DND-41 (cell line): ENCODE measurements around the gene ARHGDIA.

ENCODE experiments used
- ATAC-seq: fragments of 200-7000 bp; cut with Tn5 transposase; 3 replicates; pipeline ENCODE4 v1.9.1; 2021; ENCODE audit warnings: low read depth; ENCODE audit not compliant: insufficient read depth
- DNase-seq: peaks from one replicate; pipeline ENCODE4 v3.0.0-alpha.2; 2020
- H2AFZ ChIP-seq: 2 replicates; pipeline ENCODE4 v1.6.0; 2012; ENCODE audit warnings: low read depth, low read length
- H3K27ac ChIP-seq: 2 replicates; pipeline ENCODE4 v1.5.1; 2012; ENCODE audit warnings: low read length, inconsistent platforms
- H3K27me3 ChIP-seq: fragments of 200-600 bp; sonication (generic); 2 replicates; pipeline ENCODE4 v1.6.0; 2012; ENCODE audit warnings: low read length, mild to moderate bottlenecking, inconsistent platforms; ENCODE audit not compliant: insufficient read depth, poor library complexity
- H3K36me3 ChIP-seq: 2 replicates; pipeline ENCODE4 v1.5.1; 2012; ENCODE audit warnings: low read length, inconsistent platforms; ENCODE audit not compliant: insufficient read depth
- H3K4me1 ChIP-seq: 2 replicates; pipeline ENCODE4 v1.5.1; 2012; ENCODE audit warnings: mild to moderate bottlenecking, low read length; ENCODE audit not compliant: insufficient read depth
- H3K4me2 ChIP-seq: 2 replicates; pipeline ENCODE4 v1.6.0; 2012; ENCODE audit warnings: mild to moderate bottlenecking, moderate library complexity, low read length, inconsistent platforms; ENCODE audit not compliant: insufficient read depth
- H3K4me3 ChIP-seq, 2 experiments: fragments of 200-600 bp in 1 of 2; shearing (Covaris generic) in 1 of 2; 2 replicates each; pipeline ENCODE4 v1.5.1; 2012 to 2016; ENCODE audit warnings: inconsistent platforms in 2 of 2, low read length in 2 of 2, mild to moderate bottlenecking in 2 of 2, low read depth in 1 of 2, moderate library complexity in 1 of 2
- H3K79me2 ChIP-seq: 2 replicates; pipeline ENCODE4 v1.6.0; 2012; ENCODE audit warnings: low read length, inconsistent platforms; ENCODE audit not compliant: insufficient read depth
- H3K9ac ChIP-seq: 2 replicates; pipeline ENCODE4 v1.6.0; 2012; ENCODE audit warnings: low read depth, mild to moderate bottlenecking, inconsistent platforms, low read length, moderate library complexity
- H3K9me3 ChIP-seq: 2 replicates; pipeline ENCODE4 v1.5.1; 2012; ENCODE audit warnings: low read length, moderate library complexity, mild to moderate bottlenecking, inconsistent platforms; ENCODE audit not compliant: insufficient read depth, severe bottlenecking
- H4K20me1 ChIP-seq: 2 replicates; pipeline ENCODE4 v1.6.0; 2012; ENCODE audit warnings: low read length; ENCODE audit not compliant: insufficient read depth
- EZH2 ChIP-seq: IDR thresholded peaks from 3 replicates; pipeline ENCODE4 v1.6.1; 2012; ENCODE audit warnings: borderline replicate concordance, low read depth, mild to moderate bottlenecking, moderate library complexity, low read length, inconsistent platforms; ENCODE audit not compliant: severe bottlenecking
- TF ChIP-seq, protein P1 (sequence below): IDR thresholded peaks from 2 replicates; pipeline ENCODE4 v1.5.1; 2012; ENCODE audit warnings: borderline replicate concordance, low read length, moderate library complexity, mild to moderate bottlenecking; ENCODE audit not compliant: poor library complexity, severe bottlenecking; ENCODE audit errors: extremely low read depth

ARHGDIA gene

GRCh38 chr17:81905424-81905875 is 34.3 kb upstream of the ARHGDIA start:
- H3K27ac ChIP-seq, result no peak overlapping the region
- peaks cover 15% of the 10 kb centered on the region for H3K4me1 ChIP-seq
- no peak overlapping the region for H2AFZ ChIP-seq
- H3K36me3 ChIP-seq, result peaks cover 73% of the 10 kb centered on the region
- no peak for DNase-seq
- no peak overlapping the region for H3K4me2 ChIP-seq
- ATAC-seq, result no peak
- H3K9ac ChIP-seq, result no peak overlapping the region
- H3K4me3 ChIP-seq, result no peak overlapping the region
- H3K27me3 ChIP-seq, result no peaks in the 10 kb centered on the region
- H4K20me1 ChIP-seq, result peaks cover 33% of the 10 kb centered on the region
- peaks cover 16% of the 10 kb centered on the region for H3K79me2 ChIP-seq
- H3K9me3 ChIP-seq, result no peaks in the 10 kb centered on the region
- TF ChIP-seq, protein P1, sequence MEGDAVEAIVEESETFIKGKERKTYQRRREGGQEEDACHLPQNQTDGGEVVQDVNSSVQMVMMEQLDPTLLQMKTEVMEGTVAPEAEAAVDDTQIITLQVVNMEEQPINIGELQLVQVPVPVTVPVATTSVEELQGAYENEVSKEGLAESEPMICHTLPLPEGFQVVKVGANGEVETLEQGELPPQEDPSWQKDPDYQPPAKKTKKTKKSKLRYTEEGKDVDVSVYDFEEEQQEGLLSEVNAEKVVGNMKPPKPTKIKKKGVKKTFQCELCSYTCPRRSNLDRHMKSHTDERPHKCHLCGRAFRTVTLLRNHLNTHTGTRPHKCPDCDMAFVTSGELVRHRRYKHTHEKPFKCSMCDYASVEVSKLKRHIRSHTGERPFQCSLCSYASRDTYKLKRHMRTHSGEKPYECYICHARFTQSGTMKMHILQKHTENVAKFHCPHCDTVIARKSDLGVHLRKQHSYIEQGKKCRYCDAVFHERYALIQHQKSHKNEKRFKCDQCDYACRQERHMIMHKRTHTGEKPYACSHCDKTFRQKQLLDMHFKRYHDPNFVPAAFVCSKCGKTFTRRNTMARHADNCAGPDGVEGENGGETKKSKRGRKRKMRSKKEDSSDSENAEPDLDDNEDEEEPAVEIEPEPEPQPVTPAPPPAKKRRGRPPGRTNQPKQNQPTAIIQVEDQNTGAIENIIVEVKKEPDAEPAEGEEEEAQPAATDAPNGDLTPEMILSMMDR, result no peak
- TF ChIP-seq EZH2, result no peak

GRCh38 chr17:81904600-81905423 is 33.7 kb upstream of the ARHGDIA start:
- Histone ChIP-seq H3K4me1 (peaks cover 9% of the 10 kb centered on the region), H3K27me3 (no peaks in the 10 kb centered on the region), H3K4me2 (no peak overlapping the region), H3K27ac (no peak overlapping the region), H3K4me3 (no peak overlapping the region), H3K9ac (no peak overlapping the region), H3K79me2 (peaks cover 9% of the 10 kb centered on the region), H3K9me3 (no peaks in the 10 kb centered on the region), H3K36me3 (peaks cover 80% of the 10 kb centered on the region), H4K20me1 (peaks cover 29% of the 10 kb centered on the region), H2AFZ (no peak overlapping the region)
- TF ChIP-seq EZH2, result no peak
- TF ChIP-seq, protein P1, result no peak
- ATAC-seq (no peak), DNase-seq (no peak)

DNA sequence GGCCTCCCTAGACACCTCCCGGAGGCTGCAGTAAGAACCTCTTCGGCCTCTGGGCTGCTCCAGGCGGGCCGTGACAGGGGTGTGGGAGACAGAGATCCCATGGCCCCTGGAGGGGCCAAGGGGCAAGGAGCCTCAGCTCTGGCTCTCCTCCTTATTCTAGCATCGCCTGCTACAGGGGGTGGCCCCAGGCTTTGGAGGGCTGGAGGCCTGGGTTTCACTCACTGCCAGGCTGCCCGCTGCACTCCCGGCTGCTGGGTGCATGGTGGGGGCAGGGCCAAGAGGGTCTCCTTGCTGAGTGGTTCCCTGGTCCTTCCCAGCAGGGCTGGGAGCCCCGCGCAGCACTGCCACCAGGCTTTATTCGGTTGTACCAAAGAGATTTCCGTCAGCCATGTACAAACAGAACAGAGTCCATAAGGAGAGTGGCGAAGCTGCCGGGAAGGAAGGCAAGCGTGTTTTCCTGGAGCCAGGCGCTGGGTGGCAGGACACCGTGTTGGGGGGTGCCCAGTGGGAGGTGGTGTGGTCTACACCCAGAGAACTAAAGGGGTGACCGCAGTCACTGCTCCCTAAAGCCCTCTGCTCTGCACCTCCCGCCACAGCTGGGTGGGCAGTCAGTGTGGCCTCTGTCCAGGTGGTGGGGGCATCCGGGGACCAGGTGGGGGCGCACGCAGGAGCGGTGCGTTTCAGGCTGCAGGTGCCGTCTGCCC is 32.9 kb upstream of the ARHGDIA start:
- no peak overlapping the region for H3K4me2 ChIP-seq
- H3K36me3 ChIP-seq, result peaks cover 80% of the 10 kb centered on the region
- H3K4me1 ChIP-seq, result peaks cover 1% of the 10 kb centered on the region
- ATAC-seq (no peak), DNase-seq (no peak)
- H2AFZ ChIP-seq, result no peak overlapping the region
- H3K9ac ChIP-seq, result no peak overlapping the region
- H3K79me2 ChIP-seq, result peaks cover 2% of the 10 kb centered on the region; the same call in 1 of the 2 replicates
- H3K27me3 ChIP-seq, result no peaks in the 10 kb centered on the region
- H3K4me3 ChIP-seq, result no peak overlapping the region
- no peak overlapping the region for H3K27ac ChIP-seq
- no peaks in the 10 kb centered on the region for H3K9me3 ChIP-seq
- peaks cover 27% of the 10 kb centered on the region; the same call in 1 of the 2 replicates for H4K20me1 ChIP-seq
- TF ChIP-seq, protein P1, result no peak
- TF ChIP-seq EZH2, result no peak
